ENCODE data around the gene MFAP3L.
"Not testable (repeated sequence)": the region's sequence is repeated elsewhere in the genome, so short reads cannot be mapped to it uniquely, and the experiment has no call there.

The MFAP3L gene

GRCh38 chr4:169986369-169986768 is 39.8 kb downstream of the MFAP3L start:
- DNase-seq, result no peak

- DNase-seq, result no peak
Measured at GRCh38 chr4:169985881-169986280, 40.3 kb downstream of the MFAP3L start.

- DNase-seq, result no peak
Measured at GRCh38 chr4:169984745-169985144, 41.5 kb downstream of the MFAP3L start.

- no peak for DNase-seq
Measured at GRCh38 chr4:169984173-169984572, 42.0 kb downstream of the MFAP3L start.

- DNase-seq, result no peak
Measured at GRCh38 chr4:169976951-169977350, 49.2 kb downstream of the MFAP3L start.

GRCh38 chr4:169975838-169976796 is 50.1 kb downstream of the MFAP3L start:
- no peak for DNase-seq

GRCh38 chr4:169975131-169975837 is 50.9 kb downstream of the MFAP3L start:
- no peak for DNase-seq

- no peak for DNase-seq
Measured at GRCh38 chr4:169971456-169972015, 54.7 kb downstream of the MFAP3L start.

- DNase-seq, result no peak
Measured at GRCh38 chr4:169968999-169969398, 57.2 kb downstream of the MFAP3L start.

GRCh38 chr4:169963998-169964397 is 62.2 kb downstream of the MFAP3L start:
- no peak for DNase-seq

- no peak for DNase-seq
Measured at GRCh38 chr4:169959254-169959653, 66.9 kb downstream of the MFAP3L start.

GRCh38 chr4:169958629-169959028 is 67.6 kb downstream of the MFAP3L start:
- no peak for DNase-seq

- DNase-seq, result no peak
Measured at GRCh38 chr4:169957785-169958184, 68.4 kb downstream of the MFAP3L start.

- no peak for DNase-seq
Measured at GRCh38 chr4:169956091-169956843, 69.9 kb downstream of the MFAP3L start.

- DNase-seq, result no peak
Measured at GRCh38 chr4:169955521-169955920, 70.7 kb downstream of the MFAP3L start.

GRCh38 chr4:169952236-169953002 is 73.8 kb downstream of the MFAP3L start:
- DNase-seq, result no peak

- no peak for DNase-seq
Measured at GRCh38 chr4:169948271-169948670, 77.9 kb downstream of the MFAP3L start.

GRCh38 chr4:169945636-169946035 is 80.6 kb downstream of the MFAP3L start:
- DNase-seq, result no peak

GRCh38 chr4:169943601-169944000 is 82.6 kb downstream of the MFAP3L start:
- DNase-seq, result not testable (repeated sequence)

GRCh38 chr4:169941141-169941540 is 85.1 kb downstream of the MFAP3L start:
- no peak for DNase-seq

GRCh38 chr4:169940460-169940859 is 85.7 kb downstream of the MFAP3L start:
- DNase-seq, result no peak
